HEK293T (cell line): ENCODE measurements around the gene GFI1B.

Source experiments
- ARNT ChIP-seq: fragments of 450-650 bp; IDR thresholded peaks from 2 replicates; pipeline ENCODE4 v1.6.1; 2017; ENCODE audit warnings: mild to moderate bottlenecking
- BHLHE40 ChIP-seq: fragments of 450-650 bp; IDR thresholded peaks from 2 replicates; pipeline ENCODE4 v1.6.1; 2016; ENCODE audit warnings: mild to moderate bottlenecking, moderate library complexity, borderline replicate concordance
- ELF4 ChIP-seq: fragments of 450-650 bp; IDR thresholded peaks from 2 replicates; pipeline ENCODE4 v1.6.1; 2017; ENCODE audit warnings: antibody characterized with exemption
- FOXA1 ChIP-seq: fragments of 450-650 bp; IDR thresholded peaks from 2 replicates; pipeline ENCODE4 v1.6.1; 2016; ENCODE audit warnings: mild to moderate bottlenecking
- FOXK2 ChIP-seq: fragments of 450-650 bp; IDR thresholded peaks from 2 replicates; pipeline ENCODE4 v1.6.1; 2016; ENCODE audit warnings: mild to moderate bottlenecking
- FOXM1 ChIP-seq: fragments of 450-650 bp; IDR thresholded peaks from 2 replicates; pipeline ENCODE4 v1.6.1; 2017; ENCODE audit warnings: mild to moderate bottlenecking, borderline replicate concordance
- HDGF ChIP-seq: fragments of 450-650 bp; IDR thresholded peaks from 2 replicates; pipeline ENCODE4 v1.6.1; 2017; ENCODE audit warnings: antibody characterized with exemption, borderline replicate concordance
- L3MBTL2 ChIP-seq: fragments of 450-650 bp; conservative IDR thresholded peaks from 2 replicates; pipeline ENCODE4 v1.6.1; 2016; ENCODE audit warnings: mild to moderate bottlenecking
- NFRKB ChIP-seq: fragments of 450-650 bp; IDR thresholded peaks from 2 replicates; pipeline ENCODE4 v1.6.1; 2016; ENCODE audit warnings: mild to moderate bottlenecking, moderate library complexity
- SP1 ChIP-seq: fragments of 450-650 bp; IDR thresholded peaks from 2 replicates; pipeline ENCODE4 v1.6.1; 2017
- SUZ12 ChIP-seq: fragments of 450-650 bp; IDR thresholded peaks from 2 replicates; pipeline ENCODE4 v1.6.1; 2016; ENCODE audit warnings: mild to moderate bottlenecking
- TARDBP ChIP-seq: fragments of 450-650 bp; IDR thresholded peaks from 2 replicates; pipeline ENCODE4 v1.6.1; 2016
- ZNF384 ChIP-seq: fragments of 450-650 bp; IDR thresholded peaks from 2 replicates; pipeline ENCODE4 v1.6.1; 2016
- TF ChIP-seq, protein P1 (sequence below): fragments of 450-650 bp; IDR thresholded peaks from 2 replicates; pipeline ENCODE4 v1.6.1; 2016

DNA sequence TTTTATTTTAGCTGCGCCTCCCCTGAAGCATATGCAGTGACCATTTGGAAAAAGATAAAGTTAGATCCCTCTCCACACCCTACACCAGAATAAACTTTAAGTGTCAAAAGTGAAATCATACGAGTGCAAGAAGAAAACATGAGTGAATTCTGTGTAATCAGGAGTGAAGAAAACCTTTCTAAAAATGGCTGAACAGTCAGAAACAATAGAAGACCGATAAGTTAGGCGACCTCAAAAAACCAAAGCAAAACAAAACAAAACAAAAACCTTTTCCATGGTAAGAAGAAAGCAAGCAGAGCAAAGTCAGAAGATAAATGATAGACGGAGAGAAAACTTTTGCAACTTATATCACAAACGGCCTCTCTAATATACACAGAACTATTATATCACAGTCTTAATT lies 17.5 kb upstream of the GFI1B start:
- TF ChIP-seq ZNF384: no peak
- TF ChIP-seq ELF4: no peak
- TF ChIP-seq FOXA1: no peak
- TF ChIP-seq SUZ12: no peak
- TF ChIP-seq SP1: no peak
- TF ChIP-seq BHLHE40: no peak
- TF ChIP-seq FOXM1: no peak
- TF ChIP-seq NFRKB: no peak
- TF ChIP-seq HDGF: no peak
- no peak for TF ChIP-seq L3MBTL2
- TF ChIP-seq FOXK2: no peak
- TF ChIP-seq TARDBP: no peak
- TF ChIP-seq ARNT: no peak
- TF ChIP-seq, protein P1, sequence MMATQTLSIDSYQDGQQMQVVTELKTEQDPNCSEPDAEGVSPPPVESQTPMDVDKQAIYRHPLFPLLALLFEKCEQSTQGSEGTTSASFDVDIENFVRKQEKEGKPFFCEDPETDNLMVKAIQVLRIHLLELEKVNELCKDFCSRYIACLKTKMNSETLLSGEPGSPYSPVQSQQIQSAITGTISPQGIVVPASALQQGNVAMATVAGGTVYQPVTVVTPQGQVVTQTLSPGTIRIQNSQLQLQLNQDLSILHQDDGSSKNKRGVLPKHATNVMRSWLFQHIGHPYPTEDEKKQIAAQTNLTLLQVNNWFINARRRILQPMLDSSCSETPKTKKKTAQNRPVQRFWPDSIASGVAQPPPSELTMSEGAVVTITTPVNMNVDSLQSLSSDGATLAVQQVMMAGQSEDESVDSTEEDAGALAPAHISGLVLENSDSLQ: no peak
